Measurements from ENCODE around the gene DNER. TPM values are rescaled to one million over a fixed set of nuclear protein-coding genes. Genes with fewer than 3 reads are reported as not detected.
A peak's percentile ranks its signal among the peaks of the same experiment; 100 is the strongest.

The DNER gene
- polyA plus RNA-seq, 2 of the 4 experiments (the other 2 are of a cell fraction): 0.34 to 4.2 TPM

- Histone ChIP-seq H3K4me3 (no peak overlapping the region), H3K4me2 (no peak overlapping the region), H3K4me1 (peaks cover 14% of the 10 kb centered on the region), H3K27ac (no peak overlapping the region), H3K9me3 (no peaks in the 10 kb centered on the region)
- no peak for TF ChIP-seq CEBPB (IDR thresholded peaks at IDR 0.05)
- no peak for TF ChIP-seq TP53 (CRISPR knock-in tag; IDR thresholded peaks at IDR 0.05)
- no peak for TF ChIP-seq EHF (CRISPR knock-in tag; IDR thresholded peaks at IDR 0.05)
- TF ChIP-seq ZC3H11A (IDR thresholded peaks at IDR 0.05): no peak
- no peak for TF ChIP-seq HES2 (IDR thresholded peaks at IDR 0.05)
- TF ChIP-seq CBX2 (IDR thresholded peaks at IDR 0.05; ENCODE audit: borderline replicate concordance, low read depth): no peak
- TF ChIP-seq HOXB5 (CRISPR knock-in tag; IDR thresholded peaks at IDR 0.05): no peak
- no peak for TF ChIP-seq EP300 (IDR thresholded peaks at IDR 0.05)
- no peak for TF ChIP-seq HDAC2 (IDR thresholded peaks at IDR 0.05)
- no peak for TF ChIP-seq NFE2L2 (conservative IDR thresholded peaks at IDR 0.05; ENCODE audit: low read length)
- no peak for TF ChIP-seq HMGXB4 (CRISPR knock-in tag; IDR thresholded peaks at IDR 0.05; ENCODE audit: borderline replicate concordance)
- no peak for TF ChIP-seq PHF8 (IDR thresholded peaks at IDR 0.05; ENCODE audit: borderline replicate concordance, low read depth)
- no peak for TF ChIP-seq E2F6 (IDR thresholded peaks at IDR 0.05; ENCODE audit: borderline replicate concordance, low read depth)
- TF ChIP-seq TFCP2L1 (CRISPR knock-in tag; IDR thresholded peaks at IDR 0.05): no peak
- ChIA-PET POLR2A (no interaction called here), CTCF (interaction anchor here (1.0 kb wide), 1 partner anchor 135 kb away, joined by 3 read pairs; no protein-coding TSS in a partner anchor)
- 85% methylated on average over 3 of the region's 3 CpGs for WGBS (ENCODE audit: missing lambda C conversion rate)
- no peak for ATAC-seq
- no peak for DNase-seq (ENCODE audit: low read depth in 1 of 2, low spot score in 1 of 2)
- no peak for FAIRE-seq
Measured at GRCh38 chr2:229451852-229452251, 262.5 kb downstream of the DNER start.

GRCh38 chr2:229447227-229447626 is 267.1 kb downstream of the DNER start:
- POLR2A ChIA-PET: no interaction called here
- FAIRE-seq (no peak), DNase-seq (ENCODE audit: low read depth in 1 of 2, low spot score in 1 of 2) (no peak), ATAC-seq (no peak)
- H3K4me3 ChIP-seq: no peak overlapping the region
- WGBS (ENCODE audit: missing lambda C conversion rate): 93% methylated on average over 12 of the region's 12 CpGs
- H3K9me3 ChIP-seq: no peaks in the 10 kb centered on the region
- H3K4me2 ChIP-seq: no peak overlapping the region
- peak overlapping the region; percentile 60 to 89; a peak in 3 of 6 replicates for H3K27ac ChIP-seq
- CTCF ChIA-PET: interaction anchor here (1.7 kb wide), 1 partner anchor 140 kb away, joined by 5 read pairs; no protein-coding TSS in a partner anchor
- H3K4me1 ChIP-seq: peaks cover 24% of the 10 kb centered on the region
- TF ChIP-seq EP300 (IDR thresholded peaks at IDR 0.05): no peak
- TF ChIP-seq MAX (IDR thresholded peaks at IDR 0.05): no peak
- no peak for TF ChIP-seq MAFK (IDR thresholded peaks at IDR 0.05; ENCODE audit: partially characterized antibody)
- no peak for TF ChIP-seq CHD2 (IDR thresholded peaks at IDR 0.05; ENCODE audit: low read length, partially characterized antibody)
- no peak for TF ChIP-seq CBX8 (IDR thresholded peaks at IDR 0.05)
- no peak for TF ChIP-seq ELK1 (IDR thresholded peaks at IDR 0.05; ENCODE audit: low read depth, low read length)
- no peak for TF ChIP-seq CTCF (IDR thresholded peaks at IDR 0.05)
- TF ChIP-seq POLR2A (IDR thresholded peaks at IDR 0.05; ENCODE audit: low read length): no peak
- no peak for TF ChIP-seq HOXA7 (CRISPR knock-in tag; IDR thresholded peaks at IDR 0.05)
- no peak for TF ChIP-seq RNF2 (IDR thresholded peaks at IDR 0.05; ENCODE audit: borderline replicate concordance, low read depth)
